ENCODE results near the gene LAGE3. TPM values are rescaled to one million over a fixed set of nuclear protein-coding genes. Genes with fewer than 3 reads are reported as not detected.

The LAGE3 gene
- total and polyA plus RNA-seq, 4 donors: 10.3 to 32.0 (median 23.9) TPM

DNA sequence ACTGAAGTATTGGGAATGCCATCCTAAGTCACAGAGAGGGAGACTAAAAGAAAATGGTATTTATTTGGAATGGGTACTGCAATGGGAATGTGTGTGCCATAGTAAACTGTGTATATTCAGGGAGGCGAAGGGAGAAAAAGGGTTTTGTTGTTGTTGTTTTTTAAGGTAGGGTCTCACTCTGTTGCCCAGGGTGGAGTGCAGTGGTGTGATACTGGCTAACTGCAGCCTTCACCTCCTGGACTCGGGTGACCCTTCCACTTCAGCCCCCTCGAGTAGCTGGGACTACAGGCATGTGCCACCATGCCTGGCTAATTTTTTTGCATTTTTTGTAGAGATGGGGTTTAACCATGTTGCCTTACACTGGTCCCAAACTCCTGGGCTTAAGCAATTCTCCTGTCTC lies 15.6 kb upstream of the LAGE3 start:
- no peak overlapping the region for H3K4me3 ChIP-seq
- DNase-seq (no peak), ATAC-seq (ENCODE audit: insufficient read depth, low FRiP score) (no peak)
- H3K27me3 ChIP-seq (ENCODE audit: control insufficient read depth in 3 of 3, insufficient read depth in 3 of 3, low read length in 2 of 3): peaks cover 0 to under 1% (median 0%) of the 10 kb centered on the region in 3 donors
- WGBS, 2 donors: 77 to 93% methylated on average over 3 of the region's 3 CpGs
- H3K9me3 ChIP-seq (ENCODE audit: control insufficient read depth in 4 of 4, insufficient read depth in 3 of 4, low read length in 3 of 4): no peaks in the 10 kb centered on the region
- H3K36me3 ChIP-seq (ENCODE audit: control insufficient read depth in 4 of 4, insufficient read depth in 4 of 4, low read length in 4 of 4): no peaks in the 10 kb centered on the region
- no peak for TF ChIP-seq CTCF (IDR thresholded peaks at IDR 0.05; ENCODE audit: control extremely low read depth, extremely low read depth)
- no peak overlapping the region for H3K9ac ChIP-seq (ENCODE audit: insufficient read depth in 1 of 2, low read length in 2 of 2)
- no peak overlapping the region for H3K27ac ChIP-seq (ENCODE audit: low read depth in 1 of 2, low read length in 1 of 2)
- H3K4me1 ChIP-seq (ENCODE audit: control insufficient read depth in 5 of 5, insufficient read depth in 5 of 5, low read length in 5 of 5): no peaks in the 10 kb centered on the region

GRCh38 chrX:154490414-154491083 lies 11.5 kb upstream of the LAGE3 start, which contains the start of gene SLC10A3:
SLC10A3 (minus strand) TSS chrX:154490629; CDS start chrX:154488940, 1,689 bp downstream.
- 0 to 33% methylated on average over 10 to 71 of the region's 71 CpGs for WGBS, 2 donors
- TF ChIP-seq CTCF (IDR thresholded peaks at IDR 0.05; ENCODE audit: control extremely low read depth, extremely low read depth): no peak
- H3K4me1 ChIP-seq (ENCODE audit: control insufficient read depth in 5 of 5, insufficient read depth in 5 of 5, low read length in 5 of 5): peaks cover 0 to 5% (median 0%) of the 10 kb centered on the region in 5 donors
- H3K4me3 ChIP-seq: peak within 1 kb of the TSS; percentile 60
- H3K9me3 ChIP-seq (ENCODE audit: control insufficient read depth in 4 of 4, insufficient read depth in 3 of 4, low read length in 3 of 4): peaks cover 0 to 3% (median 0%) of the 10 kb centered on the region in 4 donors
- DNase-seq (peak; percentile 94 to 97 (median 97)), ATAC-seq (ENCODE audit: insufficient read depth, low FRiP score) (peak; percentile 85)
- no peaks in the 10 kb centered on the region for H3K36me3 ChIP-seq (ENCODE audit: control insufficient read depth in 4 of 4, insufficient read depth in 4 of 4, low read length in 4 of 4)
- no peaks in the 10 kb centered on the region for H3K27me3 ChIP-seq (ENCODE audit: control insufficient read depth in 3 of 3, insufficient read depth in 3 of 3, low read length in 2 of 3)
- H3K27ac ChIP-seq (ENCODE audit: low read depth in 1 of 2, low read length in 1 of 2): peak within 1 kb of the TSS; percentile 91 to 97
- H3K9ac ChIP-seq (ENCODE audit: insufficient read depth in 1 of 2, low read length in 2 of 2): peak within 1 kb of the TSS; percentile 55 to 80

DNA sequence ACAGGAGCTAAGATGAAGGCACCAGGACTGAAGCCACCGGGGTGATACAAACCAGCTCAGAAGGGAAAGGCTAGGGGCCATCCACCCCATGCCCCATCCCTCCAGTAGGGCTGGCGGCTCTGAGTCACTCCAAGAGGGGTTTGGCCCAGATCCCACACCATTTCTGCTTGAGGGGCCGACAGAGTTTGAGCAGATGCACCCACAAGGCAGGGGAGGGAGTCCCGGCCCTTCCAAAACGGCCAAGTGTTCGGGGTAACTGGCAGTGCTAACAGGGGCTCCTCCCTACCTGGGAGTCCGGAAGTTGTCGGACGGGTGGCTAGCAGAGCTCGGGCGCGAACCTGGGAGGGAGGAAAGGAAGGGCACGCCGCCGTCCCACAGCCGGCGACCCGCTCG lies 10.9 kb upstream of the LAGE3 start:
- no peak for TF ChIP-seq CTCF (IDR thresholded peaks at IDR 0.05; ENCODE audit: control extremely low read depth, extremely low read depth)
- peaks cover 0 to 4% (median 0%) of the 10 kb centered on the region in 4 donors for H3K36me3 ChIP-seq (ENCODE audit: control insufficient read depth in 4 of 4, insufficient read depth in 4 of 4, low read length in 4 of 4)
- DNase-seq (peak; percentile 39 to 46 (median 44)), ATAC-seq (ENCODE audit: insufficient read depth, low FRiP score) (peak; percentile 3)
- peak overlapping the region in 1 of 2 donors; percentile 55 for H3K9ac ChIP-seq (ENCODE audit: insufficient read depth in 1 of 2, low read length in 2 of 2)
- 1 to 34% methylated on average over 7 to 19 of the region's 19 CpGs for WGBS, 2 donors
- no peaks in the 10 kb centered on the region for H3K27me3 ChIP-seq (ENCODE audit: control insufficient read depth in 3 of 3, insufficient read depth in 3 of 3, low read length in 2 of 3)
- peaks cover 0 to 5% (median 0%) of the 10 kb centered on the region in 5 donors for H3K4me1 ChIP-seq (ENCODE audit: control insufficient read depth in 5 of 5, insufficient read depth in 5 of 5, low read length in 5 of 5)
- H3K27ac ChIP-seq (ENCODE audit: low read depth in 1 of 2, low read length in 1 of 2): peak overlapping the region; percentile 89 to 91
- peak overlapping the region; percentile 60 for H3K4me3 ChIP-seq
- H3K9me3 ChIP-seq (ENCODE audit: control insufficient read depth in 4 of 4, insufficient read depth in 3 of 4, low read length in 3 of 4): peaks cover 0 to 3% (median 0%) of the 10 kb centered on the region in 4 donors

Data from lung (tissue), 12 donors.